GM23248 (cell line): Measurements from ENCODE around the gene EFCAB3. TPM values are rescaled to one million over a fixed set of nuclear protein-coding genes. Genes with fewer than 3 reads are reported as not detected.
"Not testable (repeated sequence)": the region's sequence is repeated elsewhere in the genome, so short reads cannot be mapped to it uniquely, and the experiment has no call there.

ENCODE experiments used
- DNase-seq: peaks from one replicate; pipeline ENCODE4 v3.0.0-alpha.2; 2015
- H2AFZ ChIP-seq: fragments of 200-600 bp; sonication (generic); 2 replicates; pipeline ENCODE4 v1.6.1; 2016; ENCODE audit warnings: antibody characterized with exemption
- H3F3A ChIP-seq: fragments of 200-600 bp; sonication (generic); 2 replicates; pipeline ENCODE4 v1.6.1; 2016; ENCODE audit warnings: mild to moderate bottlenecking, antibody characterized with exemption, mixed run types; ENCODE audit not compliant: insufficient read depth
- H3K27ac ChIP-seq: fragments of 200-600 bp; sonication (generic); 2 replicates; pipeline ENCODE4 v1.5.1; 2016; ENCODE audit warnings: mild to moderate bottlenecking
- H3K27me3 ChIP-seq: fragments of 200-600 bp; sonication (generic); replicated peaks from 2 replicates; pipeline ENCODE4 v1.6.1; 2016; ENCODE audit warnings: mild to moderate bottlenecking; ENCODE audit not compliant: insufficient read depth
- H3K36me3 ChIP-seq: fragments of 200-600 bp; sonication (generic); 2 replicates; pipeline ENCODE4 v1.6.1; 2016; ENCODE audit warnings: low read depth, mild to moderate bottlenecking
- H3K4me1 ChIP-seq: fragments of 200-600 bp; sonication (generic); 2 replicates; pipeline ENCODE4 v1.6.1; 2016; ENCODE audit warnings: mild to moderate bottlenecking; ENCODE audit not compliant: insufficient read depth
- H3K4me2 ChIP-seq: fragments of 200-600 bp; sonication (generic); one replicate; pipeline ENCODE4 v1.6.1; 2016; ENCODE audit warnings: mild to moderate bottlenecking; ENCODE audit not compliant: unreplicated experiment
- H3K4me3 ChIP-seq: fragments of 200-600 bp; sonication (generic); 2 replicates; pipeline ENCODE4 v1.5.1; 2016; ENCODE audit warnings: mild to moderate bottlenecking
- H3K79me2 ChIP-seq: fragments of 200-600 bp; sonication (generic); 2 replicates; pipeline ENCODE4 v1.6.1; 2016; ENCODE audit warnings: mild to moderate bottlenecking; ENCODE audit not compliant: insufficient read depth
- H3K9ac ChIP-seq: fragments of 200-600 bp; sonication (generic); 2 replicates; pipeline ENCODE4 v1.6.1; 2016; ENCODE audit warnings: mild to moderate bottlenecking
- H3K9me2 ChIP-seq: fragments of 200-600 bp; sonication (generic); 2 replicates; pipeline ENCODE4 v1.6.1; 2016; ENCODE audit warnings: mixed run types, mild to moderate bottlenecking, moderate library complexity; ENCODE audit not compliant: insufficient read depth
- H3K9me3 ChIP-seq: fragments of 200-600 bp; sonication (generic); one replicate; pipeline ENCODE4 v1.6.1; 2017; ENCODE audit warnings: low read depth
- H4K20me1 ChIP-seq: fragments of 200-600 bp; sonication (generic); 2 replicates; pipeline ENCODE4 v1.6.0; 2016; ENCODE audit not compliant: insufficient read depth
- EZH2 ChIP-seq: fragments of 200-600 bp; sonication (generic); IDR thresholded peaks from 2 replicates; pipeline ENCODE4 v1.6.1; 2018; ENCODE audit warnings: antibody characterized with exemption, mild to moderate bottlenecking; ENCODE audit not compliant: insufficient read depth, poor library complexity, severe bottlenecking
- EZH2phosphoT487 ChIP-seq: fragments of 200-600 bp; sonication (generic); IDR thresholded peaks from 2 replicates; pipeline ENCODE4 v1.6.1; 2018; ENCODE audit warnings: antibody characterized with exemption, moderate library complexity, mild to moderate bottlenecking, low read depth; ENCODE audit not compliant: insufficient read depth
- WGBS, 2 experiments: methylation state at CpG; one replicate each; pipeline ENCODE4 v1.1.6; 2015 to 2017; ENCODE audit warnings: low lambda C conversion rate in 2 of 2, low coverage in 1 of 2; ENCODE audit errors: missing lambda C conversion rate in 2 of 2; 5-methylcytosine and 5-hydroxymethylcytosine counted together
- in situ Hi-C: fragments of 300-500 bp; cut with MboI; formaldehyde crosslinking; loops from 2 replicates; pipeline ENCODE4 v1.15.0; 2020
- polyA plus RNA-seq: library from polyadenylated mRNA; unstranded; fragments of >200 nt; fragmentation: Nextera tagmentation; extraction: Ambion mirVana; gene quantifications from 2 replicates; pipeline ENCODE4 v1.2.1, GENCODE V29; 2016
- total RNA-seq: library from RNA; depleted of rRNA; stranded (reverse); fragments of >200 nt; shearing (Covaris generic); gene quantifications from 2 replicates; pipeline ENCODE4 v1.2.3, GENCODE V29; 2014

The EFCAB3 gene
- total and polyA plus RNA-seq, 2 experiments from 2014 or later: not detected

DNA sequence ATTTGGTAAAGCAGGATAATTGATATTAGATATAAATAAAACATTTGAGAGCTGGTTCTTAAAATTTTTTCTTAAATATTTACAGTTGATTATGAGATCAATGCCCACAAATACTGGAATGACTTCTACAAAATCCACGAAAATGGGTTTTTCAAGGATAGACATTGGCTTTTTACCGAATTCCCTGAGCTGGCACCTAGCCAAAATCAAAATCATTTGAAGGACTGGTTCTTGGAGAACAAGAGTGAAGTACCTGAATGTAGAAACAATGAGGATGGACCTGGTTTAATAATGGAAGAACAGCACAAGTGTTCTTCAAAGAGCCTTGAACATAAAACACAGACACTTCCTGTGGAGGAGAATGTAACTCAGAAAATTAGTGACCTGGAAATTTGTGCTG lies 45.9 kb downstream of the EFCAB3 start:
- DNase-seq, H2AFZ ChIP-seq, H3K27ac ChIP-seq, H4K20me1 ChIP-seq, H3F3A ChIP-seq, H3K4me3 ChIP-seq, H3K9ac ChIP-seq, H3K9me2 ChIP-seq, H3K9me3 ChIP-seq, H3K27me3 ChIP-seq, H3K4me2 ChIP-seq, H3K4me1 ChIP-seq, H3K36me3 ChIP-seq, in situ Hi-C loops: not testable (repeated sequence)
- peaks cover 37% of the 10 kb centered on the region for H3K79me2 ChIP-seq
- WGBS, 2 experiments: 63 to 77% methylated on average over 2 of the region's 2 CpGs

DNA sequence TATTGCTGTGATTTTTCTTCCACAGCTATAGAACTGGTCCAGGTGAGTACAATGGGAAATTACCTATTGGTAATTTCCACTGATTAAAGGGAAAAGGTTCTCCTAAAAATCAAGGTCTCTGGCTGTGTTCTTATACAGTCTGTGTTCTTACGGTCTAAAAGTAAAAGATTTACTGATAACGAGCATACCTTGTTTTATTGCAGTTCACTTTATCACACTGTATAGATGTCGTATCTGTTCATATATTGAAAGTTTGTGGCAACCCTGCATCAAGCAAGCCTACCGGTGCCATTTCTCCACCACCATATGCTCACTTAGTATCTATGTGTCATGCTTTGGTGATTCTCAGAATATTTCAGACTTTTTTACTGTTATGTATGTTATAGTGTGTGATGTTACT lies 54.9 kb downstream of the EFCAB3 start:
- H3K79me2 ChIP-seq, H3K4me3 ChIP-seq, H3K27ac ChIP-seq, H2AFZ ChIP-seq, H3K9me2 ChIP-seq, H3K9me3 ChIP-seq, DNase-seq, H3K9ac ChIP-seq, H3K4me1 ChIP-seq, H3K27me3 ChIP-seq, H3F3A ChIP-seq, in situ Hi-C loops, H3K4me2 ChIP-seq, H3K36me3 ChIP-seq, H4K20me1 ChIP-seq: not testable (repeated sequence)
- WGBS, 2 experiments: 92 to 98% methylated on average over 4 of the region's 4 CpGs

DNA sequence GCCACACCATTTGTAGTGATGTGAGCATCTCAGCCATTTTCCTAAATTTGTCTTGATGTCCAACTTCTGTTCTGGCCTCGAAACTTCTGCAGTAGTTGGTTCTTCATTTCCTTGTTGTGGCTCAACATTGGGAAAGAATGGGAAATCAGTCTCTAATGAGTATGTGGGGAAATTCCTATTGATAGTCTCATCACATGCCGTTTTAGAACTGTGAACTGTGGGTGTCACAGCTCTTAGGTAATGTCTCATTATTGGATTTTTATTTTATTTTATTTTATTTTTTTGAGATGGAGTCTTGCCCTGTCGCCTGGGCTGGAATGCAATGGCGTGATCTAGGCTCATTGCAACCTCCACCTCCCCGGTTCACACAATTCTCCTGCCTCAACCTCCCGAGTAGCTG lies 60.8 kb downstream of the EFCAB3 start:
- H3K4me1 ChIP-seq, H3K9me2 ChIP-seq, in situ Hi-C loops, H4K20me1 ChIP-seq, H3K4me3 ChIP-seq, H3K79me2 ChIP-seq, H3K27me3 ChIP-seq, H3K4me2 ChIP-seq, H3K27ac ChIP-seq, H3F3A ChIP-seq, H2AFZ ChIP-seq, H3K9ac ChIP-seq, H3K9me3 ChIP-seq, DNase-seq: not testable (repeated sequence)
- 98% methylated on average over 6 of the region's 6 CpGs for WGBS, 2 experiments
- peaks cover 16% of the 10 kb centered on the region; the same call in 1 of the 2 replicates for H3K36me3 ChIP-seq

DNA sequence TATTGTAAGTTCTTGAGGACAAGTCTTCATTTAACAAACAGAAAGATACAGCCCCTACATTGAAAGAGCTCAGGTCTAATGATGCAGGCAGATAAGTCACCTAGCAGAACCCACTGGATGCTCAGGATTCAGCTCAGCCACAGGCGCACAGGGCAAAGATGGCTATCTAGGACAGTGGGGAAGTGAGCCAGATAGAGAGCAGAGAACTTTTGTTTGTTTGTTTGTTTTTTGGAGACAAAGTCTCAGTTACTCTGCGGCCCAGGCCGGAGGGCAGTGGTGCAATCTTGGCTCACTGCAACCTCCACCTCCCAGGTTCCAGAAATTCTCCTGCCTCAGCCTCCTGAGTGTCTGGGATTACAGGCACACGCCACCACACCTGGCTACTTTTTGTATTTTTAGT lies 63.7 kb downstream of the EFCAB3 start:
- in situ Hi-C loops: no loop called here
- Histone ChIP-seq H3K27ac (no peak overlapping the region), H3K9ac (no peak overlapping the region), H3K36me3 (peaks cover 20% of the 10 kb centered on the region; the same call in 1 of the 2 replicates), H3K4me3 (no peak overlapping the region), H3K79me2 (no peaks in the 10 kb centered on the region), H3K9me3 (no peaks in the 10 kb centered on the region), H3F3A (no peaks in the 10 kb centered on the region), H4K20me1 (no peaks in the 10 kb centered on the region), H3K4me2 (no peak overlapping the region), H3K4me1 (no peaks in the 10 kb centered on the region), H3K9me2 (no peaks in the 10 kb centered on the region), H2AFZ (no peak overlapping the region), H3K27me3 (no peaks in the 10 kb centered on the region)
- 95 to 98% methylated on average over 4 of the region's 4 CpGs for WGBS, 2 experiments
- DNase-seq: no peak
- no peak for TF ChIP-seq EZH2
- TF ChIP-seq EZH2phosphoT487: no peak

DNA sequence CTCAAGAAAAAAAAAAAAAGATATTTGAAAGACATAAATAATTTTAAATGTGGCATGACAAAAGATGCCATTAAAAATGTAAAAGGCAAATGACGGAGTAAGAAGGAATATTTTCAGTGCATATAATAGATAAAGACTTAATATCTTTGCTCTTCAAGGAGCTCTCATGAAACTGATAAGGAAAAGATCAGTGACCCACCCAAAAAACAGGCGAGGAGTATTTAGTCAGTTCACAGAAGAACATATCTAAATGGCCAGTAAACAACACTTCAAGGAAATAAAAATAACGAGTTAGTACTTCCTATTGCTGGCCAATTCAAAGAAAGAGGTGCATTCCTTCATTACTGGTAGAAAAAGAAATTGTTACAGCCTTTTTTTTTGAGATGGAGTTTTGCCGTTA lies 65.4 kb downstream of the EFCAB3 start:
- H3K9ac ChIP-seq, H3K4me1 ChIP-seq, H3K4me3 ChIP-seq, DNase-seq, H3K9me2 ChIP-seq, H3K79me2 ChIP-seq, H3K9me3 ChIP-seq, H3K4me2 ChIP-seq, H3F3A ChIP-seq, H3K27ac ChIP-seq, in situ Hi-C loops, H3K27me3 ChIP-seq, H2AFZ ChIP-seq, H4K20me1 ChIP-seq: not testable (repeated sequence)
- peaks cover 23% of the 10 kb centered on the region; the same call in 1 of the 2 replicates for H3K36me3 ChIP-seq
- WGBS, 2 experiments: 95 to 97% methylated on average over 4 of the region's 4 CpGs

DNA sequence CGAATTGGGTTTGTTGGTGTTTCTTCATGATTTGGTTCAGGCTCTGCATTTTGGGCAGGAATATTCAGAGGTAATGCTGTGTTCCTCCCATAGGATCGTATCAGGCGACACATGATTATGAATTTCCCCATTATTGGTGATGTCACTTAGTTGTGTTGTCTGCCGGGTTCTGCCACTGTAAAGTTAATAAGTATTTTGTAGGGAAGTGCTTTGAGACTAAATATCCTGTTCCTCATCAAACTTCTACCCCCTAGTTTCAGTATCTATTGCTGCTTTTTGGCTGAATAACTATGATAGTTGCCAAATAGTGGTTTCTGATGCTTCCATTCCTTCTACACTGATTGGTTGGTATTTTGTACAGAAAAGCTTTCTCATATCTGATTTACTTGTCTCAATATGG lies 71.8 kb downstream of the EFCAB3 start:
- H3K9me3 ChIP-seq, H3K27me3 ChIP-seq, H3K9ac ChIP-seq, H3K4me1 ChIP-seq, H3K79me2 ChIP-seq, in situ Hi-C loops, H3K4me2 ChIP-seq, H3K4me3 ChIP-seq, H3K9me2 ChIP-seq, H3F3A ChIP-seq, H2AFZ ChIP-seq, DNase-seq, H4K20me1 ChIP-seq, H3K36me3 ChIP-seq, H3K27ac ChIP-seq: not testable (repeated sequence)
- 99% methylated on average over 4 of the region's 4 CpGs for WGBS, 2 experiments

GRCh38 chr17:62453041-62453440 lies 72.7 kb downstream of the EFCAB3 start:
- H3F3A ChIP-seq, H4K20me1 ChIP-seq, H3K4me2 ChIP-seq, H3K9me2 ChIP-seq, H2AFZ ChIP-seq, H3K9me3 ChIP-seq, H3K27ac ChIP-seq, H3K4me3 ChIP-seq, H3K27me3 ChIP-seq, in situ Hi-C loops, H3K4me1 ChIP-seq, H3K9ac ChIP-seq, DNase-seq, H3K36me3 ChIP-seq, H3K79me2 ChIP-seq: not testable (repeated sequence)
- 64 to 75% methylated on average over 5 of the region's 5 CpGs for WGBS, 2 experiments
